Cortex of kidney (tissue), 1 donor: ENCODE measurements around the gene ARL3.
"Not testable (repeated sequence)": the region's sequence is repeated elsewhere in the genome, so short reads cannot be mapped to it uniquely, and the experiment has no call there.

Experiments
- DNase-seq: peaks from one replicate; lab custom pipeline; 2025; lab: John Stamatoyannopoulos, UW

ARL3 gene, protein sequence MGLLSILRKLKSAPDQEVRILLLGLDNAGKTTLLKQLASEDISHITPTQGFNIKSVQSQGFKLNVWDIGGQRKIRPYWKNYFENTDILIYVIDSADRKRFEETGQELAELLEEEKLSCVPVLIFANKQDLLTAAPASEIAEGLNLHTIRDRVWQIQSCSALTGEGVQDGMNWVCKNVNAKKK

DNA sequence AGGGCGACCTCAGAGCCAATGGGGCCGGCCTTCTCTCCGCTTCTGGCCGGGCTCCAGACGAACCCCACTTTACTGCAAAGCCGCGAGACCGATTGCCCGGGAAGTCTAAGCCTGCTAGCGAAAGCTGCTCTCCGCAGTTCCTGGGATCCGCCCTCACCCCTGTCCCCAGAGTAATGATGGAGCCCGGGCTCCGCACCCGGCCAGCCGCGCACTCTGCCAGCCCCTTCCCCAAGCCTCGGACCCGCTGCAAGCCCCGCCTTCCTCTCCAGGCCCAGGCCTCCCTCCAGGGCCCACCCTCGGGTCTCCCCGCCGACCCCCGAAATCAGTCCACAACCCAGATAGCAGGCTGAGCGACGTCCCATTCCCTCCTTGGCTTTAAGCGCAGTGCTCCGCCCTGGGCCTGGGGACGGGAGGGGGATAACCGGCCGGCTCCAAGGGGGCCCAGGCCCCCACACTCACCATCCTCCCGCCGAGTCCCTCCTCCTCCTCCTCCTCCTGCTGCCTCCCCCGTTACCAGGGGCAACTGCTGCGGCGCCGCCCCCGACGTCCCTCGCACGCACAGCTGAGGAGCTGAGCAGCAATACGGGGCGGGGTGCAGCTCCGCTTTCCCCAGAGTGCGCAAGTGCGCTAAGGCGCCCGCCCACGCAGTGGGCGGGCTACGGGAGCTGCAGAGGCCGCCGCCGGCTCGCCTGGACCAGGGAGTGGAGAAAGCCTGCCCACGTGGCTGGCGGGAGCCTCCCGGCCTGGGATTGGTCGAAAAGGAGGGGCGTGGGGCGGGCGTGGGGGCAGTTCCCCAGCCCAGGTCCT lies at the start of gene ARL3:
Gene ARL3 (minus strand): TSS at position 584 of the 807 bp plus-strand sequence. CDS start 122 bp downstream, at position 462.
- peak; percentile 89 for DNase-seq

DNA sequence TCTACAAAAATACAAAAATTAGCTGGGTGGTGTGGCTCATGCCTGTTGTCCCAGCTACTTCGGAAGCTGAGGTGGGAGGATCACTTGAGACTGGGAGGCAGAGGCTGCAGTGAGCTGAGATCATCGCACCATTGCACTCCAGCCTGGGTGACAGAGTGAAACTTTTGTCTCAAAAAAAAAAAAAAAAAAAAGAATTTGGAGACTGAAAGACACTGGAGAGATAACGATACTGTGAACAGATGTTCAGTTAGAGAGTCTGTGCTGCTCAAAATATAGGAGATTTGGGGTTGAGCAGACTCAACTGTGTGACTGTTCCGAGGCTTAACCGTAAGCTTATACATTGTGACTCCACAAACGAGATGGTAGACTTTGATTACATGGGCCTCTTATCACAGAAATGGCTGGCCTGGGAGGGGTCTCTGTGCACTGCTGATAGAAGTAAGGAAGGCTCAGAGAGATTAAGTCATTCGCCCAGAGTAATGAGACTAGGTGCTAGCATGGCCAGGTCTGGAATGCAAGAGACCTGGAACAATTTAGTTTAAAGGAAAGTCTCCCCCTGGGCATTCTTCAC lies 48.9 kb upstream of the ARL3 start:
- DNase-seq: no peak

DNA sequence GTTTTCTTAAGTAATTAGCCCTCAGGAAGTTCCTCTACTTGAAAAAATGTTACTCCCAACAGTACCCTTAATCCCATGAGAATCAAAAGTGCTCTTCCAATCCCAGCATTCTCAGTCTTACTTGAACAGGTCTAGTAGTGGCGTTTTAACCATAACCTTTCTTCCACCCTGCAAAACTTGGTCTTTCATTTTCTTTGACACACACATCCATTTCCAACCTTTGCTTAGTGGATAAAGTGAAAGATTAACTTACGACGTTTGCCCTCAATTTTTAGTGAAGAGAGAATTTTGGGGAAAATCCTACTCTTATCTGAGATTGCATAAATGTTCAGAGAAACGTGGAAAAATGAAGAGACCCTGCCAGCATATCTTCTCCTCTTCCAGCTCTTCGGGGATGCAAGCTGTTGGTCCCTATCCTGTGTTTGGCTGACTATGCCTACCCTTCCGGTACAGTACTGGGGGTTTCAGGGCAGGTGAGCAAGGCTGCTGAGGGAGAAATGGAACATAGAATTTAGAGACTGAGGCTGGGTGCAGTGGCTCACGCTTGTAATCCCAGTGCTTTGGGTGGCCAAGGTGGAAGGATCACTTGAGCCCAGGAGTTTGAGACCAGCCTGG lies 48.3 kb upstream of the ARL3 start:
- DNase-seq: no peak

DNA sequence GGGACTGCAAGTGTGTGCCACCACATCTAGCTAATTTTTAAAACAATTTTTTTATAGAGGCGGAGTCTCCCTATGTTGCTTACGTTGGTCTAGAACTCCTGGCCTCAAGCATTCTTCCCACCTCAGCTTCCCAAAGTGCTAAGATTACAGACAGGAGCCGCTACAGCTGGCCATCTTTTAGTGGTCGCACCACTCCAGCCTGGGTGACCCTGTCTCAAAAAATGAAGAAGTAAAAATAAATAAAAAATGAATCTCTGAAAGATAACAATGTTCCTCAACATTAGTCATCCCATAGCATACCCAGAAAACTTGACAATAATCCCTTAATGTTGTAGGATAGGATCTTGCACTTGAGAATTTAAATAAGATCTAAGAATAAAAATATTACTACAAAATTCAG lies 47.8 kb upstream of the ARL3 start:
- DNase-seq: no peak

DNA sequence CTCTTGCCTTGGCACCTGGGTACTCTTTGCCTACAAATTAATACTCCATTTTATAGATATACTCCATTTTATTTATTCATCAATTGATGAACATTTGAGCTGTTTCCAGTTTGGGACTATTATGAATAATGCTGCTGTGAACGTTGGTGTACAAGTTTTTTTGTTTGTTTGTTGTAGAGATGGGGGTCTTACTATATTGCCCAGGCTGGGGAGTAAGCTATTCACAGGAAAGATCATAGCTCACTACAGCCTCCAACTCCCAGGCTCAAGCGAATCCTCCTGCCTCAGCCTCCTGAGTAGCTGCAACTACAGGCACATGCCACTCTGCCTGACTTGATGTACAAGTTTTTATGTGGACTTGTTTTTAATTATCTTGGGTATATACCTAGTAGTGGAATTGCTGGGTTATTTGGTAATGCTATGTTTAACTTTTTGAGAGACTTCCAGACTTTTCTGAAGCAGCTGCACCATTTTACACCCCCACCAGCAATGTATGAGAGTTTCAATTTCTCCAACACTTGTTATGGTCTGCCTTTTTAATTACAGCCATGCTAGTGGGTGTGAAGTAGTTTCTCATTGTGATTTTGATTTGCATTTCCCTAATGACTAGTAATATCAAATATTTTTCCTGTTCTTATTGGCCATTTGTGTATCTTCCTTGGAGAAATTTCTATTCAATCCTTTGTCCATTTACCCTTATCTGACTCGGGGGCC lies 45.5 kb upstream of the ARL3 start:
- DNase-seq: no peak

DNA sequence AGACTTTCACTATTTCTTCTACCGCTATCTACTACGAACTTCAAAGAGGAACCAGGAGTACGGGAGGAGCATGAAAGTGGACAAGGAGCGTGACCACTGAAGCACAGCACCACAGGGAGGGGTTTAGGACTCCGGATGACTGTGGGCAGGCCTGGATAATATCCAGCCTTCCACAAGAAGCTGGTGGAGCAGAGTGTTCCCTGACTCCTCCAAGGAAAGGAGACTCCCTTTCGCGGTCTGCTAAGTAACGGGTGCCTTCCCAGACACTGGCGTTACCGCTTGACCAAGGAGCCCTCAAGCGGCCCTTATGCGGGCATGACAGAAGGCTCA lies 44.7 kb upstream of the ARL3 start:
- DNase-seq: not testable (repeated sequence)

DNA sequence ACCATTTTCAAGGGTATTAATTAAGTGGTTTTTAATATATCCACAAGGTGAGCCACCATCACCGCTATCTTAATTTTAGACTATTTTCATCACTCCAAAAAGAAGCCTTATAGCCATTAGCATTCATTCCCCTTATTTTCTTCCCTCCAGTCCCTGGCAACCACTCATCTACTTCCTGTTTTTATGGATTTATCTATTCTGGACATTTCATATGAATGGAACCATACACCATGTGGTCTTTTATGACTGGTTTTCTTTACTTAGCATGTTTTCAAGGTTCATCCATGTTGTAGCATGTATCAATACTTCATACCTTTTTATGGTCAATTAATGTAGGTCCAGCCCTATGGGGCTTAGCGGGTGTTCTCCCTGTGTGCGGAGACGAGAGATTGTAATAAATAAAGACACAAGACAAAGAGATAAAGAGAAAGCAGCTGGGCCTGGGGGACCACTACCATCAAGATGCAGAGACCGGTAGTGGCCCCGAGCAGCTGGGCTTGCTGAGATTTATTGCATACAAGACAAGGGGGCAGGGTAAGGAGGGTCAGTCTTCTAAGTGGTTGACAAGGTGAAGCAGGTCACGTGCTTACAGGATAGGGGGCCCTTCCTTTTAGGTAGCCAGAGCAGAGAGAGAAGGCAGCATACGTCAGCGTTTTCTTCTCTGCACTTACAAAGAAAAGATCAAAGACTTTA lies 44.2 kb upstream of the ARL3 start:
- no peak for DNase-seq

DNA sequence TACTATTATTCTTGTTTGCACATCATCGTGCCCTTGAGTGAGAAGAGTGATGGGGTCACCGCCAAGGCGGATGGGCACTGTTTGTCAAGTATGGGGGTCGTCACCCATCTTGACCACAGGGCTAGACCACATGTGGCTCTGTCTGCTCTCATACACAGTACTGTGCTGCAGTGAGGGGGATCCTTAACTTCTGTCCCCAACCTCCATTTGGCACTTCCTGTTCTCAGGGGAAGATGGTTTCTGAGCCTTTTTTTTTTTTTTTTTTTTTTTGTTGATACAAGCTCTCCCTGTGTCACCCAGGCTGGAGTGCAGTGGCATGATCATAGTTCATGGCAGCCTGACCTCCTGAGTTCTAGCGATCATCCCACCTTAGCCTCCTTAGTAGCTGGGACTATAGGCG lies 43.1 kb upstream of the ARL3 start:
- no peak for DNase-seq

DNA sequence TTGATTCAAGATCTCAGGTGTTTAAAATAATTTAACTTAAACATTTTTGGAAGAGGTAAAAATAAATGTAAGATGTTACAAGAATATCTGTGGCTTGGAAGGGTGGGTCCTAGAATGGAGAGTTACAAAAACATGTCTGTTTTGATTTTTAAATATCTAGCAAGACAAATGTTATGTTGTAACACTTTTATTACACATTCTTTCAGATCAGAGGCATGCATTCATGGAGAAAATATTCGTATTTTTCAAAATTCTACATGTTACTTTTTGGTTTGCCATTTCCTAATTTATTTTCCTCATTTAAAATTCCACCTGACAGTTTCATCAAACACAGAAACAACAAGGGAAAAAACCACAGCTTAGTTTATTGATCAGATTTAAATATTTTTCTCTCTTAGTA lies 39.5 kb upstream of the ARL3 start:
- no peak for DNase-seq

DNA sequence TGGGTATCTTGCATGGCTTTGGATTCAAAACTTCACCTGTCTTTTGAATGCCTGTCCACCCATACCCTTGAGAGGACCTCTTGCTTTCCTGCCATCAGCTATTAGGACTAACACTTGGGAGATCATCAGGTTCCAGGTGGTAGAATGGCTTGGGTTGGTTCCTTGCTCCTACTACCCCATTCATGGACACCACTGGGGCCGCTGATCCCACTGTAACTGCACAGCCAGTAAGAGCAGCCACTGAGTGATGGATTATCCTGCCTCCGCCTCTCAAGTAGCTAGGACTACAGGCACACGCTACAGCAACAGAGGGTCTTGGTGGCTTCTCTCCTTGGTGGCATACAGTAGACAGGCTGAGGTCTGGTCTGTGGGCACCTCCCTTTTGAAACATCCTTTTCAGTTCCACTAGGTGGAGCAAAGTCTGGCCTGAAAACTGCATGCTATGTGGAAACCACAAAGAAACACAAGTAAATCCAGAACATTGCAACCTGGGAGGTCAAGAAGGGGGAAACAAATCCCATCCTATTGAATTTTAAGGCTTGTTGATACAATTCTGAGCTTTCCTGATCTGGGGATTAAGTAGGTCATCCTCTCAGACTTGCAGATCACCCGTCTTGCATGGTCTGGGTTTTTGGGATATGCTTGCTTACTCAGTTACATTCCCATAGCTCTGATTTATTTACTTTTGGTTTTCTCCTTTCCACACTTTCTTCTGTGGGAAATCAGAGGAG lies 38.9 kb upstream of the ARL3 start:
- no peak for DNase-seq

DNA sequence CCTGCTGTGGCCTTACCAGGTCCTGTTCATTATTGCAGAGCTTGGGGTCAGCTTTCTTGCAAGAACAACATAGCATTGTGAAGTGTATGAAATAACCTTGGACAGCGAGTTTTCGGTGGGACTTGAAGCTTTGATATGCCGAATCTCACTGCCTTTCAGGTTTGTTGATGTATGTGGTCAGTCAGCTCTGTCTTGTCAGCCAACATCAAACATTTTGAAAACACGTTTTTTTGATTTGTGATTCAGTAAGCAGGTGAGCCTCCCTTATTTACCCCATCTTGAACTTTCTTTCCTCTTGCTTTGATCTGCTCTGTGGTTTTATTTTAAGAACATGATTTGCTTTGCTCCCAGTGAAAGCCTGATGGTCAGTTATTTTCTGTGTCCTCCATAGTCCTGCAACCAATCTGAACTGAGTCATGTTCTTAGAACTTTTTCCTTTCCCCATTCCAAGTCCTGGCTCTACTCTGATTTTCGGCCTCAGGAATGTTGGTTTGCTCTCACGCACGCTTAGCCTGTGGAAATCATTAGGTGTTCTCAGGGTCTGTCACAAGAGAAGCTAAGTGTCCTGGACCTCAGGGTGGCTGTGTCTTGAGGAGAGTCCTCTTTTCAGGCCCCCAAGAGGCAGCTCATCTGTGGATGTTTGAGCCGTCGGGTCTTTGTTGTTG lies 38.2 kb upstream of the ARL3 start:
- DNase-seq: no peak

DNA sequence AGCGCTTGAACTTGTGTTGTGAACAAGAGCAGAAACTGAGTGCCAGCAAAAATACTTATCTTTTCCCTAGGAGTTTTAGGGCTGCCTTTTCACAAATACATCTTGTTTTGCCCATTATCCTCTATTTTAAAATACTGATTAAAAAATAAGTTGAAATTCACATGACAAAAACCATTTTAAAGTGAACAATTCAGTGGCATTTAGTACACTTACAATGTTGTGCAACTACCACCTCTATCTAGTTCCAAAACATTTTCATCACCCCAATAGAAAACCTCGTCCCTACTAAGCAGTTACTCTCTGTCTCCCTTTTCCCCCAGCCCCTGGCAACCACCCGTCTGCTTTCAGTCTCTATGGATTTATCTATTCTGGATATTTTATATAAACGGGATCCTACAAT lies 31.0 kb upstream of the ARL3 start:
- no peak for DNase-seq

DNA sequence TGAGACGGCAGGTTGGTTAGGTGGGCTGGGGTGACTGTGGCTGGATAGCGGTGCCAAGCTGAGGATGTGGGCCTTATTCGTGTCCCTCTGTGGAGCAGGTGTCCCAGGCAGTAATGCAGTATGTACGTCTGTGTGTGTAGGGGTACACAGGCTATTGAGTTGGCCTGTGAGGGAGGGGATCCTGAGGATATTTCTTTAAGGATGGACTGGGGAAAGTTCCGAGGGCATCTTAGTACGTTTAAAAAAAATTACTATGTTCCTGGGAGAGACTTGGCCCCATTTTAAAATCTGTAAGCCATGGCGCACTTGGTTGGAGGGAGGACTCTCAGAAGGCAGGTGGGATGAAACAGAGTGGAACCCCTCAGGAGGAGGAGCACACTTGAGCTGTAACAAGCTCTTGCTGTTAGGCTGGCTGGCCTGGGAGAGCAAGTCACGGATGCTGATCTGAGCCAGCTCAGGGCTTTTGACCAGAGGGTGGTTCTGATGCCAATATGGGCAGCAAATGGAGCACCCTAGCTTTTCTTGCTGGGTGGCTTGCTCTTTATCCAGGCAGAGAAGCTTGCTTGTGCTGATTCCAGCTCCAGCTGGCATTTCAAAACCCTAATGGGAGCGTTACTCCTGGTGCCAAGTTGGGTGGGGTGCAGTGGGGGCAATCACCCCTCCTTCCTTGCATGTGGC lies 30.3 kb upstream of the ARL3 start:
- no peak for DNase-seq

DNA sequence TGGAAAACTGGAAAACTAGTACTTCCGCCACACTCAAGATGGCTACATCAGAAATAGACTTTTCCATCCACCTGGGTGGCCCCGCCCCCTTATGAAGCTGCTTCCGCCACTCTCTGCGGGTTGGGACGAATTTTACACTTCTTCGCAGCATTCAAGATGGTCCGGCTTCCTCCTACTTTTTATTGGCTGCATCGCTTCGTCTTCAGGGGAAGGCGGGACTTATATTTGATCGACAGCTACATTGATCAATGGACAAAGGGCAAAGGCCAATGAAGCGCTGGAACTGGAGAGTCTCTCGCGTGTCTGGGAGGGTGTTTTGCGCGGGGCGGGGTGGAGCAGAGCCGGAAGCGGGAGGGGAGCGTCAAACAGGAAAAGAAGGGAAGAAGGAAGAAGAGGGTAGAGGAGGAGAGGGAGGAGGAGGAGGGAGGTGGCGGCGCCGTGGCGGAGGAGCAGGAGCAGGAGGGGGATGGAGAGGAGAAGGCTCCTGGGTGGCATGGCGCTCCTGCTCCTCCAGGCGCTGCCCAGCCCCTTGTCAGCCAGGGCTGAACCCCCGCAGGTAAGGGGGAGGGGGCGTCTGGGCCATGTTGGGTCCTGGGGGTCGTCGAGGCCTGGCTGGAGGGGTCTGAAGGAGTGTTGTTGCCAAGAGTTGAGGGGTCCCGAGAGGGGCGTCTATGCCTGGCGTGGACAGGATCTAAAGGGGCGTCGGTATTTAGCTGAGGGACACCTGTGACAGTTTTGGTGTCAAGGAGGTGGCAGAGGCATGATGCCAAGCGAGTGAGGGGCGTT lies 29.6 kb upstream of the ARL3 start, which contains the start of gene WBP1L:
Gene WBP1L (plus strand): TSS at position 361 of the 786 bp plus-strand sequence. CDS start 106 bp downstream, at position 467.
- DNase-seq: no peak

DNA sequence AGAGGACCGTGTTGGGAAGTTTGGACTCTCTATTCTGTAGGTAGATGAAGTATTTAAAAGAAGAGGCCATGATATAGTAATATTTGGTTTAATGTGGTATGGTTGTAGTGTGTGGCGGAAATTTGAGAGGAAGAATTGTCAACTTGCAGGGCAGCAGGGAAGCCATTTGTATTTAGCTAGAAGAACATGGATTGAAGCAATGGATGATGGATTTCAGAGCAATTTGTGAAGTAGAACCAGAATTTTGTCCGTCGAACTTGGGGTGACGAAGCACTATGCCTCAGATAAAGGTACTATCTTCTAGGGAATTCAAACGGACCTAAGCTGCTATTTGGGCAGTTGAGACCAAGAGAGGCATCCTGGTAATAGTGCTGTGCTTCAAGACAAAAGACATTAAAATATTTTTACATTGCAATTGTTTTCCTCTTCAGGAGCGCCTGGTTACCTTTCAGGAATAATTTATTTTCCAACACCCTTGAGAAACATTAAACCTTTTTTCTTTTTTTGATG lies 28.9 kb upstream of the ARL3 start:
- DNase-seq: no peak

DNA sequence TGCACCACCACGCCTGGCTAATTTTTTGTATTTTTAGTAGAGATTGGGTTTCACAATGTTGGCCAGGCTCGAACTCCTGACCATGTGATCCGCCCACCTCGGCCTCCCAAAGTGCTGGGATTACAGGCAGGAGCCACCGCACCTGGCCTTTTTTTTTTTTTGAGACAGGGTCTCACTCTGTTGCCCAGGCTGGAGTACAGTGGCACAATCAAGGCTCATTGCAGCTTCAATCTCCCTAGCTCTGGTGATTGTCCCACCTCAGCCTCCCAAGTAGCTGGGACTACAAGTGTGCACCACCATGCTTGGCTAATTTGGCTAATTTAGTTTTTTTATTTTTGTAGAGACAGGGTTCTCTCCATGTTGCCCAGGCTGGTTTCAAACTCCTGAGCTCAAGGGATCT lies 28.1 kb upstream of the ARL3 start:
- DNase-seq: not testable (repeated sequence)

DNA sequence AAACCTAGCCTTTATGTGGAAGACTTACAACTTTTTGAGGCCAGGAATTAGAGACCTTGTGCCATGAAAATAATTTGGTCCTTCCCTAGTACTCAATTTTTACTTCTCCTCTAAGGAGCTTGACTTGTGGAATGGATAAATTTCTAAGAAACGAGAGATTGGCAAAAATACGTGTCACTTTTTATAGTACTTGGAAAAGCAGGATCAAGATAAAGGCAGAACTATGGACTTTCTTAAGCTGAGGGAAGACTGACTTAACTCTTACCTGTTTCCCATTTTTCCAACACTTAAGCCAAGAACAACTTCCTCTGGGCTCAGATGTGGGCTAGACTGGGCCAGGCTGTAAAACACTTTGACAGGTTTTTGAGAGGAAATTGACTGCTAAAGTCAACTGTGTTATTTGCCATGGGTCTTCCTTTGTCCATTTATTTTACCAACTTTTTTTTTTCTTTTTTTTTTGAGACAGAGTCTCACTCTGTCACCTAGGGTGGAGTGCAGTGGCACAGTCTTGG lies 27.6 kb upstream of the ARL3 start:
- DNase-seq: no peak

DNA sequence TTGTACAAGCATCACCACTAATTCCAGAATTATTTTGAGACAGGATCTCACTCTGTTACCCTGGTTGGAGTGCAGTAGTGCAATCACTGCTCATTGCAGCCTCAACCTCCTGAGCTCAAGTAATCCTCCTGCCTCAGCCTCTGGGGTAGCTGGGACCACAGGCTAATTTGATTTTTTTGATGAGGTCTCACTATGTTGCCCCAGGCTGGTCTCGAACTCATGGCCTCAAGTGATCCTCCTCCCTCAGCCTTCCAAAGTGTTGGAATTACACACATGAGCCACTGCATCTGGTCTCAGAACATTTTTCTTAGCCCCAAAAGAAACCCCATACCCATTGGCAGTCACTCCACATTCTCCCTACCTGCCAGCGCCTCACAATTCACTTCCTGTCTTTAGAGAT lies 26.0 kb upstream of the ARL3 start:
- DNase-seq: no peak

DNA sequence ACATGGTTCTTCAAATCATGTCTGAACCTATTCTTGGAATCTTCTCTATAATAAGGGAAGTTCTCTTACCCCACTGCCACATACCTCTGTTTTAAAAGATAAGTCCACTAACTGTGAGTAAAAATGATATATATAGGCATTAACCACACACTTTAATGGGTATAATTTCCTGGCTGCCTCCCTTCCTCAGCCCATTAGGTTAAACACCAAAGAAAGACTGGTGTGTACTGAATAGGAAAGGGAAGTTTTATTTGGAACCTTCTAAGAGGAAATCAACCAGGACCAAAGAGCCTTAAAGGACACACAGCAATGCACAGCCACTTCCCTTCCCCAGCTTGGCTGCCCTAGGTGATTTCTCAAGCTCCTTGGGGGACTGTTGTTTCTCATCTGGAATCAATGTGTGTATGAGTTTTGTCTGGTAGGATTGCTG lies 24.5 kb upstream of the ARL3 start:
- no peak for DNase-seq
